Stimulated activated CD4-positive, alpha-beta T cell treated with anti-CD3 and anti-CD28 coated beads, Interleukin-2, amount 100 ng/mL, for 4 hours (primary cell): ENCODE measurements around the gene HBA2.
"Not testable (repeated sequence)": the region's sequence is repeated elsewhere in the genome, so short reads cannot be mapped to it uniquely, and the experiment has no call there.

Source experiments
- DNase-seq: peaks from one replicate; pipeline ENCODE4 v3.0.0-alpha.2; 2020; ENCODE audit warnings: low read depth

Gene HBA2

GRCh38 chr16:155031-155398, 17.7 kb upstream of the HBA2 start:
- DNase-seq: no peak

- no peak for DNase-seq
Measured at GRCh38 chr16:159136-159849, 13.4 kb upstream of the HBA2 start.

- DNase-seq: not testable (repeated sequence)
Measured at GRCh38 chr16:160242-160641, 12.4 kb upstream of the HBA2 start.

GRCh38 chr16:160691-161190, 11.9 kb upstream of the HBA2 start:
- no peak for DNase-seq

- no peak for DNase-seq
Measured at GRCh38 chr16:162271-162991, 10.2 kb upstream of the HBA2 start.

GRCh38 chr16:163139-163538, 9.5 kb upstream of the HBA2 start:
- DNase-seq: not testable (repeated sequence)

- not testable (repeated sequence) for DNase-seq
Measured at GRCh38 chr16:163696-164095, 9.0 kb upstream of the HBA2 start.

GRCh38 chr16:164134-164823, 8.4 kb upstream of the HBA2 start:
- not testable (repeated sequence) for DNase-seq

GRCh38 chr16:164827-165538, 7.7 kb upstream of the HBA2 start:
- no peak for DNase-seq

- no peak for DNase-seq
Measured at GRCh38 chr16:165539-166374, 6.9 kb upstream of the HBA2 start, which contains the start of gene HBM. Gene HBM, plus strand, starts transcription at chr16:165978. Its CDS starts 20 bp downstream, at chr16:165998.

GRCh38 chr16:166375-167121, 6.1 kb upstream of the HBA2 start:
- DNase-seq: no peak

GRCh38 chr16:167122-167690, 5.5 kb upstream of the HBA2 start:
- DNase-seq: no peak

- no peak for DNase-seq
Measured at GRCh38 chr16:168424-168823, 4.3 kb upstream of the HBA2 start.

- DNase-seq: no peak
Measured at GRCh38 chr16:169014-169413, 3.7 kb upstream of the HBA2 start.

- DNase-seq: not testable (repeated sequence)
Measured at GRCh38 chr16:170088-170507, 2.6 kb upstream of the HBA2 start.

GRCh38 chr16:170788-171187, 1.9 kb upstream of the HBA2 start:
- no peak for DNase-seq

- DNase-seq: not testable (repeated sequence)
Measured at GRCh38 chr16:173211-173854, 657 bp downstream of the HBA2 start.

GRCh38 chr16:173928-174769, 1.5 kb downstream of the HBA2 start:
- DNase-seq: not testable (repeated sequence)
